GM12878 (cell line): ENCODE results near the gene ZNF366. TPM values are rescaled to one million over a fixed set of nuclear protein-coding genes. Genes with fewer than 3 reads are reported as not detected.

Experiments used
- ATAC-seq: fragments of 200-7000 bp; cut with Tn5 transposase; 3 replicates; pipeline ENCODE4 v1.9.1; 2020; ENCODE audit warnings: mild to moderate bottlenecking, moderate library complexity
- BruUV-seq: library from RNA; stranded (reverse); fragments of 400-500 nt; replicated peaks from 2 replicates; lab custom pipeline; 2021; lab: Mats Ljungman, UMichigan
- CTCF ChIA-PET: fragments of 300-600 bp; sonication (Branson Sonifier 250); formaldehyde crosslinking; extraction: SDS; loops from one replicate; lab custom pipeline; 2021; ENCODE audit warnings: inconsistent platforms; lab: Yijun Ruan, JAX
- POLR2A ChIA-PET: fragments of 350-600 bp; formaldehyde crosslinking; extraction: SDS; loops from one replicate; lab custom pipeline; 2021; ENCODE audit warnings: inconsistent platforms; lab: Charles Lee
- RAD21 ChIA-PET: fragments of 300-600 bp; sonication (Branson Sonifier 250); formaldehyde crosslinking; loops from one replicate; lab custom pipeline; 2023; ENCODE audit warnings: antibody characterized with exemption; ENCODE audit not compliant: unreplicated experiment; lab: Charles Lee
- SMC1A ChIA-PET: fragments of 300-600 bp; sonication (Branson Sonifier 250); formaldehyde crosslinking; loops from one replicate; lab custom pipeline; 2023; ENCODE audit not compliant: unreplicated experiment, uncharacterized antibody; lab: Charles Lee
- DNase-seq: peaks from one replicate; pipeline ENCODE4 v3.0.0-alpha.2; 2011; ENCODE audit warnings: low read depth, low spot score
- FAIRE-seq: peaks from 3 replicates; lab custom pipeline; 2011; peaks lifted over from hg19 to GRCh38; lab: Jason Lieb, UNC
- H2AFZ ChIP-seq: 2 replicates; pipeline ENCODE4 v1.6.0; 2011; ENCODE audit warnings: low read depth, low read length, control low read depth; ENCODE audit not compliant: control insufficient read depth
- H3K27ac ChIP-seq: 2 replicates; pipeline ENCODE4 v1.5.1; 2011; ENCODE audit warnings: control low read depth; ENCODE audit not compliant: control insufficient read depth, insufficient read depth
- H3K27me3 ChIP-seq, 2 experiments: replicated peaks in 1 of 2; 2 replicates each; pipeline versions ENCODE4 v1.6.0 to v1.6.1; 2011; ENCODE audit warnings: low read length in 1 of 2; ENCODE audit not compliant: control insufficient read depth in 2 of 2, insufficient read depth in 2 of 2
- H3K36me3 ChIP-seq, 2 experiments: 2 replicates each; pipeline ENCODE4 v1.5.1; 2011; ENCODE audit warnings: low read length in 1 of 2; ENCODE audit not compliant: control insufficient read depth in 2 of 2, insufficient read depth in 2 of 2
- H3K4me1 ChIP-seq: 2 replicates; pipeline ENCODE4 v1.6.1; 2011; ENCODE audit warnings: mild to moderate bottlenecking, low read length, moderate library complexity, mixed read lengths; ENCODE audit not compliant: control insufficient read depth, insufficient read depth
- H3K4me2 ChIP-seq: 2 replicates; pipeline ENCODE4 v1.6.0; 2011; ENCODE audit warnings: control low read depth; ENCODE audit not compliant: control insufficient read depth, insufficient read depth
- H3K4me3 ChIP-seq: fragments of 200-600 bp; sonication (generic); 2 replicates; pipeline ENCODE4 v1.5.1; 2016
- H3K79me2 ChIP-seq: 2 replicates; pipeline ENCODE4 v1.6.0; 2011; ENCODE audit warnings: low read length; ENCODE audit not compliant: control insufficient read depth, insufficient read depth
- H3K9ac ChIP-seq: 2 replicates; pipeline ENCODE4 v1.8.0; 2011; ENCODE audit warnings: low read length, control low read depth, mixed read lengths; ENCODE audit not compliant: control insufficient read depth, insufficient read depth
- H3K9me3 ChIP-seq: replicated peaks from 3 replicates; pipeline ENCODE4 v1.5.1; 2011; ENCODE audit warnings: mild to moderate bottlenecking, low read length; ENCODE audit not compliant: control insufficient read depth, insufficient read depth
- H4K20me1 ChIP-seq: 2 replicates; pipeline ENCODE4 v1.6.0; 2011; ENCODE audit not compliant: control insufficient read depth, insufficient read depth
- BCL11A ChIP-seq: IDR thresholded peaks from 2 replicates; pipeline ENCODE4 v1.6.1; 2011; ENCODE audit warnings: low read depth, low read length
- CBFB ChIP-seq: IDR thresholded peaks from 2 replicates; pipeline ENCODE4 v1.6.1; 2016; ENCODE audit warnings: antibody characterized with exemption, low read depth
- ESRRA ChIP-seq: IDR thresholded peaks from 2 replicates; pipeline ENCODE4 v1.6.1; 2012; ENCODE audit warnings: mild to moderate bottlenecking, low read length, improper control_type of control experiment
- SMAD1 ChIP-seq: fragments of 450-650 bp; IDR thresholded peaks from 2 replicates; pipeline ENCODE4 v1.6.1; 2018; ENCODE audit warnings: mild to moderate bottlenecking, low read depth; ENCODE audit not compliant: partially characterized antibody
- WRNIP1 ChIP-seq: IDR thresholded peaks from 2 replicates; pipeline ENCODE4 v1.6.1; 2011; ENCODE audit warnings: low read depth, low read length, improper control_type of control experiment, borderline replicate concordance
- ZNF24 ChIP-seq: fragments of 450-650 bp; IDR thresholded peaks from 2 replicates; pipeline ENCODE4 v1.6.1; 2017; ENCODE audit warnings: antibody characterized with exemption, mild to moderate bottlenecking
- whole genome bisulfite sequencing: methylation state at CpG from one replicate; pipeline ENCODE4 v1.1.6; 2016; ENCODE audit warnings: low lambda C conversion rate; ENCODE audit not compliant: insufficient replicate concordance, insufficient coverage; ENCODE audit errors: missing lambda C conversion rate; 5-methylcytosine and 5-hydroxymethylcytosine counted together
- in situ Hi-C: fragments of 300-500 bp; cut with MboI; formaldehyde crosslinking; loops from 9 replicates; pipeline ENCODE4 v1.14.3; 2018; ENCODE audit warnings: mixed read lengths
- intact Hi-C: fragments of 100-400 bp; cut with micrococcal nuclease; formaldehyde crosslinking; loops from one replicate; pipeline ENCODE4 v1.14.2; 2022; ENCODE audit not compliant: unreplicated experiment
- polyA plus RNA-seq, 11 experiments: library from polyadenylated mRNA; depleted of rRNA in 4 of 11; unstranded in 6 of 11; stranded (reverse) in 5 of 11; fragments of >200 nt; fragmentation: Nextera tagmentation in 4 of 11; fragmentation: Illumina TruSeq in 1 of 11; extraction: Ambion mirVana in 4 of 11; extraction: Trizol in 1 of 11; gene quantifications; 1 replicate in 1 of 11; 2 replicates in 10 of 11; pipeline versions ENCODE4 v1.2.1 to v1.2.3, GENCODE V29; 2011 to 2016; ENCODE audit warnings: inconsistent platforms in 2 of 11, missing spikeins in 2 of 11, low read depth in 1 of 11
- total RNA-seq, 4 experiments: library from RNA; depleted of rRNA in 3 of 4; stranded (reverse); fragments of >200 nt in 3 of 4; fragmentation: Illumina TruSeq in 1 of 4; extraction: Trizol in 1 of 4; gene quantifications; 2 replicates each; pipeline versions ENCODE4 v1.2.1 to v1.2.3, GENCODE V29; 2013 to 2021
- TF ChIP-seq, protein P1 (sequence below): fragments of 450-650 bp; IDR thresholded peaks from 2 replicates; pipeline ENCODE4 v1.6.1; 2017; ENCODE audit warnings: mild to moderate bottlenecking, moderate library complexity
- TF ChIP-seq, protein P2 (sequence below): fragments of 450-650 bp; IDR thresholded peaks from 2 replicates; pipeline ENCODE4 v1.6.1; 2016; ENCODE audit warnings: mild to moderate bottlenecking

ZNF366 gene
- total and polyA plus RNA-seq, 10 of the 15 experiments (the other 5 are each of a cell fraction or from before 2014, with no cell fraction given), result 0.01 to 0.18 (median 0.04) TPM; not detected in 6

DNA sequence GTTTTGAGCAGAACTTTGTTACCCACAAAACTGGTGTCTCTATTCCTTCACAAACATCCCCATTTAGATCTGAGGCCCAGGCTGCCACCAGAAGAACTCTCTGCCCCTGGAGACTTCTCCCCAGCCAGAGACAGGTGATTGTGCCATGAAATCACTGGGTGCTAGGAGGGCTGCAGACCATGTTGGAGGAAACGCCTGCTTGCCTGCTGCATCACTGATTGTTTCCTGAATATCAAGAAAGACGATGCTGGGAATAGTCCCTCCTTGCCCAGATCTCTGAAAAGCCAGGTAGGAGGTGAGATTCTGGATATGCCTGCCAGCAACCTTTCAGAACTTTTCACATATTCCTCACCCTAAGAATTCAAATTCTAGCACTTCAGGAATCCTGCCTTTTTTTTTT lies 8.1 kb downstream of the ZNF366 start:
- Histone ChIP-seq H2AFZ (no peak overlapping the region), H3K4me2 (no peak overlapping the region), H3K36me3 (no peaks in the 10 kb centered on the region), H3K4me3 (no peak overlapping the region), H3K4me1 (no peaks in the 10 kb centered on the region), H3K27me3 (no peaks in the 10 kb centered on the region), H3K27ac (no peak overlapping the region), H4K20me1 (no peaks in the 10 kb centered on the region), H3K79me2 (no peaks in the 10 kb centered on the region), H3K9ac (no peak overlapping the region), H3K9me3 (no peaks in the 10 kb centered on the region)
- ATAC-seq (no peak), FAIRE-seq (no peak), DNase-seq (no peak)
- intact Hi-C loops, result no loop called here
- WGBS, result 22% methylated on average over 2 of the region's 2 CpGs
- in situ Hi-C loops, result no loop called here
- ChIA-PET SMC1A (no interaction called here), POLR2A (no interaction called here), RAD21 (no interaction called here), CTCF (no interaction called here)
- TF ChIP-seq CBFB (no peak), ESRRA (no peak), ZNF24 (no peak), SMAD1 (no peak), BCL11A (no peak), WRNIP1 (no peak)
- TF ChIP-seq, protein P1, sequence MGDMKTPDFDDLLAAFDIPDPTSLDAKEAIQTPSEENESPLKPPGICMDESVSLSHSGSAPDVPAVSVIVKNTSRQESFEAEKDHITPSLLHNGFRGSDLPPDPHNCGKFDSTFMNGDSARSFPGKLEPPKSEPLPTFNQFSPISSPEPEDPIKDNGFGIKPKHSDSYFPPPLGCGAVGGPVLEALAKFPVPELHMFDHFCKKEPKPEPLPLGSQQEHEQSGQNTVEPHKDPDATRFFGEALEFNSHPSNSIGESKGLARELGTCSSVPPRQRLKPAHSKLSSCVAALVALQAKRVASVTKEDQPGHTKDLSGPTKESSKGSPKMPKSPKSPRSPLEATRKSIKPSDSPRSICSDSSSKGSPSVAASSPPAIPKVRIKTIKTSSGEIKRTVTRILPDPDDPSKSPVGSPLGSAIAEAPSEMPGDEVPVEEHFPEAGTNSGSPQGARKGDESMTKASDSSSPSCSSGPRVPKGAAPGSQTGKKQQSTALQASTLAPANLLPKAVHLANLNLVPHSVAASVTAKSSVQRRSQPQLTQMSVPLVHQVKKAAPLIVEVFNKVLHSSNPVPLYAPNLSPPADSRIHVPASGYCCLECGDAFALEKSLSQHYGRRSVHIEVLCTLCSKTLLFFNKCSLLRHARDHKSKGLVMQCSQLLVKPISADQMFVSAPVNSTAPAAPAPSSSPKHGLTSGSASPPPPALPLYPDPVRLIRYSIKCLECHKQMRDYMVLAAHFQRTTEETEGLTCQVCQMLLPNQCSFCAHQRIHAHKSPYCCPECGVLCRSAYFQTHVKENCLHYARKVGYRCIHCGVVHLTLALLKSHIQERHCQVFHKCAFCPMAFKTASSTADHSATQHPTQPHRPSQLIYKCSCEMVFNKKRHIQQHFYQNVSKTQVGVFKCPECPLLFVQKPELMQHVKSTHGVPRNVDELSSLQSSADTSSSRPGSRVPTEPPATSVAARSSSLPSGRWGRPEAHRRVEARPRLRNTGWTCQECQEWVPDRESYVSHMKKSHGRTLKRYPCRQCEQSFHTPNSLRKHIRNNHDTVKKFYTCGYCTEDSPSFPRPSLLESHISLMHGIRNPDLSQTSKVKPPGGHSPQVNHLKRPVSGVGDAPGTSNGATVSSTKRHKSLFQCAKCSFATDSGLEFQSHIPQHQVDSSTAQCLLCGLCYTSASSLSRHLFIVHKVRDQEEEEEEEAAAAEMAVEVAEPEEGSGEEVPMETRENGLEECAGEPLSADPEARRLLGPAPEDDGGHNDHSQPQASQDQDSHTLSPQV, result no peak
- TF ChIP-seq, protein P2, sequence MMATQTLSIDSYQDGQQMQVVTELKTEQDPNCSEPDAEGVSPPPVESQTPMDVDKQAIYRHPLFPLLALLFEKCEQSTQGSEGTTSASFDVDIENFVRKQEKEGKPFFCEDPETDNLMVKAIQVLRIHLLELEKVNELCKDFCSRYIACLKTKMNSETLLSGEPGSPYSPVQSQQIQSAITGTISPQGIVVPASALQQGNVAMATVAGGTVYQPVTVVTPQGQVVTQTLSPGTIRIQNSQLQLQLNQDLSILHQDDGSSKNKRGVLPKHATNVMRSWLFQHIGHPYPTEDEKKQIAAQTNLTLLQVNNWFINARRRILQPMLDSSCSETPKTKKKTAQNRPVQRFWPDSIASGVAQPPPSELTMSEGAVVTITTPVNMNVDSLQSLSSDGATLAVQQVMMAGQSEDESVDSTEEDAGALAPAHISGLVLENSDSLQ, result no peak
- BruUV-seq, result no TSS peak
